Chondrocyte (in vitro differentiated cells): ENCODE data around the gene NGEF. TPM values are rescaled to one million over a fixed set of nuclear protein-coding genes. Genes with fewer than 3 reads are reported as not detected.

ENCODE experiments used
- DNase-seq: peaks from one replicate; pipeline ENCODE4 v3.0.0; 2021; ENCODE audit warnings: mixed read lengths, low spot score
- H3K27ac Mint-ChIP-seq: one replicate; pipeline ENCODE4 v1.8.0; 2021; ENCODE audit warnings: mild to moderate bottlenecking, moderate library complexity, mixed read lengths; ENCODE audit not compliant: unreplicated experiment
- H3K27me3 Mint-ChIP-seq: 2 replicates; pipeline ENCODE4 v1.8.0; 2021; ENCODE audit warnings: low read depth, mixed read lengths
- H3K36me3 Mint-ChIP-seq: 2 replicates; pipeline ENCODE4 v1.8.0; 2021; ENCODE audit warnings: low read depth, mixed read lengths
- H3K4me1 Mint-ChIP-seq: 2 replicates; pipeline ENCODE4 v1.8.0; 2021; ENCODE audit warnings: low read depth, mild to moderate bottlenecking, mixed read lengths
- H3K4me3 Mint-ChIP-seq: one replicate; pipeline ENCODE4 v1.8.0; 2021; ENCODE audit warnings: mild to moderate bottlenecking, moderate library complexity, mixed read lengths; ENCODE audit not compliant: unreplicated experiment
- H3K9me3 Mint-ChIP-seq: 2 replicates; pipeline ENCODE4 v1.8.0; 2021; ENCODE audit warnings: low read depth, mixed read lengths
- total RNA-seq: library from RNA; stranded (reverse); gene quantifications from 3 replicates; pipeline ENCODE4 v1.2.1, GENCODE V29; 2021
- TF ChIP-seq, protein P1 (sequence below): fragments of 200-600 bp; sonication (generic); IDR thresholded peaks from 2 replicates; pipeline ENCODE4 v1.5.0; 2021; ENCODE audit warnings: antibody characterized with exemption, mild to moderate bottlenecking, moderate library complexity

Gene NGEF
- total RNA-seq, 1 donor from 2014 or later = 0.10 TPM

DNA sequence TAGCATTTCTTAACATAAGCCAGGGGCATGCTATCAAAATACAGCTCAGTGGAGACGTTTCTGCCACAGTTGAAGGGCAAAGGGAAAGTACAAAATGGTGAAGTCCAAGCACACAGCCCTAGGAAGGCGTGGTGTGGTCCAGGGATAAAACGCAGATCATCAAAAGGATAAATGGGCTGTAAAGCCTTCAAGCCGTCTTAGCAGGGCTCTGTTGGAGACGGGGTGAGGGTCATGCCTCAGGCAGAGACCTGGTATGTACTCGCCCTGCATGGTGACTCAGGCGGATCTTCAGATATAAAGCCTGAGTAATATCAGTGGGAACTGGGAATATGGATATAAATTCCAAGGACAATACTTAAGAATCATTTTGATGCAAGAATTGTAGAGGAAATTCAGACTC, 61.2 kb downstream of the NGEF start:
- Mint-ChIP-seq H3K36me3 (no peaks in the 10 kb centered on the region), H3K4me1 (peaks cover 8% of the 10 kb centered on the region), H3K27ac (no peak overlapping the region), H3K9me3 (no peaks in the 10 kb centered on the region), H3K4me3 (no peak overlapping the region), H3K27me3 (peaks cover 14% of the 10 kb centered on the region)
- no peak for DNase-seq
- TF ChIP-seq, protein P1, sequence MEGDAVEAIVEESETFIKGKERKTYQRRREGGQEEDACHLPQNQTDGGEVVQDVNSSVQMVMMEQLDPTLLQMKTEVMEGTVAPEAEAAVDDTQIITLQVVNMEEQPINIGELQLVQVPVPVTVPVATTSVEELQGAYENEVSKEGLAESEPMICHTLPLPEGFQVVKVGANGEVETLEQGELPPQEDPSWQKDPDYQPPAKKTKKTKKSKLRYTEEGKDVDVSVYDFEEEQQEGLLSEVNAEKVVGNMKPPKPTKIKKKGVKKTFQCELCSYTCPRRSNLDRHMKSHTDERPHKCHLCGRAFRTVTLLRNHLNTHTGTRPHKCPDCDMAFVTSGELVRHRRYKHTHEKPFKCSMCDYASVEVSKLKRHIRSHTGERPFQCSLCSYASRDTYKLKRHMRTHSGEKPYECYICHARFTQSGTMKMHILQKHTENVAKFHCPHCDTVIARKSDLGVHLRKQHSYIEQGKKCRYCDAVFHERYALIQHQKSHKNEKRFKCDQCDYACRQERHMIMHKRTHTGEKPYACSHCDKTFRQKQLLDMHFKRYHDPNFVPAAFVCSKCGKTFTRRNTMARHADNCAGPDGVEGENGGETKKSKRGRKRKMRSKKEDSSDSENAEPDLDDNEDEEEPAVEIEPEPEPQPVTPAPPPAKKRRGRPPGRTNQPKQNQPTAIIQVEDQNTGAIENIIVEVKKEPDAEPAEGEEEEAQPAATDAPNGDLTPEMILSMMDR = no peak

DNA sequence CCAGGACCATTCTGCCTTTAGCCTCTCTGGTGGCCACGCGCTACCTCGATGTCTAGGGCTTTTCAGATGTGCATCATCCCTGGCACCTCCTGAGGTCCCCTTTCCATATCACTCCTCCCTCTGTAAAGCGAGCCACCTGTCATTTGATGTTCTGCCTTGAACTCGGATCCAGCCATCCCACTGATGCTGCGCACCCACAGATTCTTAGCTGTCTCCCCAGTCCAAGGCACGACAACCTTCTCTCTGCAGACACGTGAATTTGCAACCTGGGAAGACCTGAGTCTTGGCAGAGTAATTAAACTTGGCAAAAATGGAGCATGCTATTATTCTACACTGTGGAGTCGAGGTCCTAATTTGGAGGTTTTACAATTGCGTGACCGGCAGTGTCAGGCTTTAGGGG, 61.9 kb downstream of the NGEF start:
- H3K27me3 Mint-ChIP-seq = peaks cover 14% of the 10 kb centered on the region
- TF ChIP-seq, protein P1 = no peak
- H3K4me3 Mint-ChIP-seq = no peak overlapping the region
- H3K4me1 Mint-ChIP-seq = peaks cover 8% of the 10 kb centered on the region
- no peaks in the 10 kb centered on the region for H3K9me3 Mint-ChIP-seq
- no peak overlapping the region for H3K27ac Mint-ChIP-seq
- no peak for DNase-seq
- H3K36me3 Mint-ChIP-seq = no peaks in the 10 kb centered on the region

DNA sequence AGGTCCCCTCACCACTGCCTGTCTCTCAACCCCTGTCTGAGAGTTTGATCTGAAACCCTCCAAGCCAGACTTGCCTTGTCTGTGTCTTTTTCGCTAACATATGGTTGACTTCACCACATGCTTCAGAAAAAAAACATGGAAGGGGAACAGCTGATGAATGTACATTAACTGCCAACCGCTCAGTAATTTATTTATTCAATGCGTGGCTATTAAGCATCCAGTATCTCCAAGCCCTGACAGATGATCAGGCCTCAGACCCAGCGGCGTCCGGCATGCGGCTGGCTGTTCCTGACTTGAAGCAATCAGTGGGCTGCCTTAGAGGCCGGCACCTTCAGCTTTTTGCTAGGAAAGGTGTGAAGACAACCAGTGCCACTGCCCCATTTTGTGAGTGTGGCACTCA, 62.3 kb downstream of the NGEF start:
- H3K27ac Mint-ChIP-seq = no peak overlapping the region
- no peak for DNase-seq
- H3K4me3 Mint-ChIP-seq = no peak overlapping the region
- no peaks in the 10 kb centered on the region for H3K36me3 Mint-ChIP-seq
- no peaks in the 10 kb centered on the region for H3K9me3 Mint-ChIP-seq
- peaks cover 10% of the 10 kb centered on the region for H3K27me3 Mint-ChIP-seq
- TF ChIP-seq, protein P1 = no peak
- H3K4me1 Mint-ChIP-seq = peaks cover 8% of the 10 kb centered on the region

DNA sequence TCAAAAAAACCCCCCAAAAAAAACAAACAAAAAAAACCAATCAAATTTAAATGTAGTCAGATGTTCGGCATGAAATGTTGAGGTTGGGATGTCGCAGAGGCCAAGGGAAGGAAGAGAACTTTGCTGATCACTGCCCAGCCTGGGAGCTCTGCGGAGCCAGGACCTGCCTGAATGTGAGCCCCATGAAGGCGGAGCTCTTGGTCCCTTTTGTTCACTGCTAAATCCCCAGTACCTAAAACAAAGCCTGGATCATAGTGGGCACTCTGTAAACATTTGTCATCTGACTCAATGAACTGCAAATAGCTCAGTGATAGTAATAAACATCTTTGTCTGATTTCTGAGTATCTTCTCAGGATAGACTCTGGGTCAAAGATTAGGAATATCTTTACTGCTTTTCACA, 64.0 kb downstream of the NGEF start:
- peaks cover 8% of the 10 kb centered on the region for H3K4me1 Mint-ChIP-seq
- no peaks in the 10 kb centered on the region for H3K36me3 Mint-ChIP-seq
- peaks cover under 1% of the 10 kb centered on the region for H3K27me3 Mint-ChIP-seq
- no peak overlapping the region for H3K27ac Mint-ChIP-seq
- DNase-seq = no peak
- H3K4me3 Mint-ChIP-seq = no peak overlapping the region
- H3K9me3 Mint-ChIP-seq = no peaks in the 10 kb centered on the region
- TF ChIP-seq, protein P1 = no peak

DNA sequence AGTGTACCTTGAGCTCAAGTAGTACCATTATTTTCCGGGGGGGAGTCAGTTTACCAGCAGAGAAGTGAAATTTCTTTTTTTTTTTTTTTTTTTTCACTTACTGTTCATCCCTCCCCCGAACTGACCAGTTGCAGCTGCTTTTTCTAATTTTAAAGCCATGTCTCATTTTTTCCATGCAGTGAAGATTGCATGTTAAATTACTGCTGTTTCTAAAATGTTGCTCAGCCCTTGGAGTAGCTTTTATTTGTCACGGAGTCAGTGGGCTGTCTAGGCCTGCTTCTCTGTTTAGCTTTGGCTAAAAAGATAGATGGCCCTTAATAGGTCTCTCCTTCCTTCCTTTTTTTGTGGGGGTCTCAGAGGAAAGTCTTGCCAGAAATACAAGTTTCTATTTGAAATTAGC, 70.2 kb downstream of the NGEF start:
- Mint-ChIP-seq H3K9me3 (peaks cover 4% of the 10 kb centered on the region), H3K27ac (peak overlapping the region; percentile 87), H3K36me3 (no peaks in the 10 kb centered on the region), H3K4me3 (no peak overlapping the region), H3K4me1 (peaks cover 4% of the 10 kb centered on the region), H3K27me3 (peaks cover 12% of the 10 kb centered on the region)
- DNase-seq = no peak
- TF ChIP-seq, protein P1 = no peak
